NCI-H2196 treated with DMSO at 0.1 percent for 48 hours (cell line): ENCODE measurements around the gene SLC25A25.
"Not testable (repeated sequence)": the region's sequence is repeated elsewhere in the genome, so short reads cannot be mapped to it uniquely, and the experiment has no call there.

ENCODE experiments used
- DNase-seq: peaks from one replicate; lab custom pipeline; 2025; ENCODE audit not compliant: unreplicated experiment; lab: John Stamatoyannopoulos, UW

The SLC25A25 gene

GRCh38 chr9:128108269-128109049 is 40.4 kb downstream of the SLC25A25 start:
- DNase-seq = no peak

GRCh38 chr9:128109050-128109709 is 41.1 kb downstream of the SLC25A25 start:
- no peak for DNase-seq

- DNase-seq = not testable (repeated sequence)
These were observed 43.7 kb downstream of the SLC25A25 start for GRCh38 chr9:128111726-128112125.

- DNase-seq = no peak
These were observed 45.7 kb downstream of the SLC25A25 start for GRCh38 chr9:128113526-128114325.

GRCh38 chr9:128114326-128115186 is 46.5 kb downstream of the SLC25A25 start:
- no peak for DNase-seq

GRCh38 chr9:128115187-128116103 is 47.4 kb downstream of the SLC25A25 start:
- DNase-seq = no peak

- no peak for DNase-seq
These were observed 48.4 kb downstream of the SLC25A25 start for GRCh38 chr9:128116104-128117083.

- peak; percentile 58 for DNase-seq
These were observed 49.8 kb downstream of the SLC25A25 start for GRCh38 chr9:128117613-128118471.

GRCh38 chr9:128118472-128118857 is 50.4 kb downstream of the SLC25A25 start:
- DNase-seq = no peak

- no peak for DNase-seq
These were observed 51.1 kb downstream of the SLC25A25 start for GRCh38 chr9:128118971-128119665.

GRCh38 chr9:128120061-128120740 is 52.2 kb downstream of the SLC25A25 start:
- DNase-seq = no peak

GRCh38 chr9:128120741-128121465 is 52.9 kb downstream of the SLC25A25 start:
- no peak for DNase-seq

- DNase-seq = no peak
These were observed 53.4 kb downstream of the SLC25A25 start for GRCh38 chr9:128121466-128121810.

GRCh38 chr9:128121924-128122808 is 54.1 kb downstream of the SLC25A25 start:
- DNase-seq = no peak

- DNase-seq = no peak
These were observed 54.8 kb downstream of the SLC25A25 start for GRCh38 chr9:128122809-128123175.
